Muscle layer of colon (tissue), 2 donors: Measurements from ENCODE around the gene TMEM63B.

Experiments used
- H3K27ac ChIP-seq: one replicate; pipeline ENCODE4 v1.7.0; 2013; ENCODE audit warnings: low read depth, mild to moderate bottlenecking, low read length, moderate library complexity
- H3K27me3 ChIP-seq, 2 donors: one replicate each; pipeline ENCODE4 v1.7.0; 2013; ENCODE audit warnings: low read length in 2 of 2, mild to moderate bottlenecking in 2 of 2; ENCODE audit not compliant: insufficient read depth in 2 of 2, control insufficient read depth in 1 of 2
- H3K36me3 ChIP-seq: one replicate; pipeline ENCODE4 v1.7.0; 2013; ENCODE audit warnings: mild to moderate bottlenecking, low read length; ENCODE audit not compliant: insufficient read depth
- H3K4me1 ChIP-seq: one replicate; pipeline ENCODE4 v1.7.0; 2013; ENCODE audit warnings: mild to moderate bottlenecking, low read length; ENCODE audit not compliant: insufficient read depth
- H3K4me3 ChIP-seq, 2 donors: one replicate each; pipeline ENCODE4 v1.7.0; 2013; ENCODE audit warnings: low read length in 2 of 2, low read depth in 1 of 2, mild to moderate bottlenecking in 1 of 2, moderate library complexity in 1 of 2
- H3K9ac ChIP-seq: one replicate; pipeline ENCODE4 v1.7.0; 2013; ENCODE audit warnings: low read length
- H3K9me3 ChIP-seq: one replicate; pipeline ENCODE4 v1.7.0; 2013; ENCODE audit warnings: mild to moderate bottlenecking, low read length
- donor health status: abdominal sarcoma.
- donor health status: Adenocarcinoma of cecum.

The TMEM63B gene

DNA sequence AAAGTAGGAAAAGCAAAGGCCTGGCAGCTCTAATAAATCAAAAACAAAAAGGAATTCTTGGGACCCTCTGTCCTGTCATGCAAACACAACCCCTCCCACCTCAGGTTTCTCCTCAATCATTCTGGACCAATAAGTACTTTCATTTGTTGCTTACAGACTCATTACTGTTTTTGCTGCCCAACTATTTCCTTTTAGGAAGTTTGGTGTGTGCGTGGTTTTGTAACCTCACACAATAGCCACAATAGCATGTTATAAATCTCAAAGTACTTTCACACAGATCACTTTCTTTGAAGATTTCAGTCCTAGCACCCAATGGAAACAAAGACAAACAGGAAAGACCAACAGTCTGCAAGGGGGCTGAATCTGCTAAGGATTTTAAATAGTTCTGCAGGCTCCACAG, 4.6 kb upstream of the TMEM63B start:
- H3K4me1 ChIP-seq: peaks cover 53% of the 10 kb centered on the region
- H3K27me3 ChIP-seq: no peaks in the 10 kb centered on the region
- H3K36me3 ChIP-seq: no peaks in the 10 kb centered on the region
- no peak overlapping the region for H3K4me3 ChIP-seq
- H3K9ac ChIP-seq: no peak overlapping the region
- H3K27ac ChIP-seq: peak overlapping the region; percentile 6
- no peaks in the 10 kb centered on the region for H3K9me3 ChIP-seq

DNA sequence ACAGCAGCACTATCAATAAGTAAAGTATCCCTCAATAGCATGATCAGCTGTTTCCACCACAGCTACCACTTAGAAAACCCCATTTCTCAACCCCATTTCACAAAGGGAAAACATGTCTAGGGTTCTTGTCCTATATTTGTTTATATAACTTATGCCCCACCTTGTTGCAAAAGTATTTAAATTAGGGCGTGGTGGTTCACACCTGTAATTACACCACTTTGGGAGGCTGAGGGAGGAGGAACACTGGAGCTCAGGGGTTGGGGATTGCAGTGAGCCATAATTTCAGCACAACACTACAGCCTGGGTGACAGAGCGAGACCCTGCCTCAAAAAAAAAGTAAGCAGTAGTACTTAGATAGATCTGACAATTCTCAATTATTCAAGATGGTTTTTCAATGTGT, 3.8 kb upstream of the TMEM63B start:
- H3K9me3 ChIP-seq: no peaks in the 10 kb centered on the region
- peaks cover 57% of the 10 kb centered on the region for H3K4me1 ChIP-seq
- H3K27ac ChIP-seq: peak overlapping the region; percentile 35
- no peak overlapping the region for H3K9ac ChIP-seq
- H3K36me3 ChIP-seq: no peaks in the 10 kb centered on the region
- no peak overlapping the region for H3K4me3 ChIP-seq
- no peaks in the 10 kb centered on the region for H3K27me3 ChIP-seq

DNA sequence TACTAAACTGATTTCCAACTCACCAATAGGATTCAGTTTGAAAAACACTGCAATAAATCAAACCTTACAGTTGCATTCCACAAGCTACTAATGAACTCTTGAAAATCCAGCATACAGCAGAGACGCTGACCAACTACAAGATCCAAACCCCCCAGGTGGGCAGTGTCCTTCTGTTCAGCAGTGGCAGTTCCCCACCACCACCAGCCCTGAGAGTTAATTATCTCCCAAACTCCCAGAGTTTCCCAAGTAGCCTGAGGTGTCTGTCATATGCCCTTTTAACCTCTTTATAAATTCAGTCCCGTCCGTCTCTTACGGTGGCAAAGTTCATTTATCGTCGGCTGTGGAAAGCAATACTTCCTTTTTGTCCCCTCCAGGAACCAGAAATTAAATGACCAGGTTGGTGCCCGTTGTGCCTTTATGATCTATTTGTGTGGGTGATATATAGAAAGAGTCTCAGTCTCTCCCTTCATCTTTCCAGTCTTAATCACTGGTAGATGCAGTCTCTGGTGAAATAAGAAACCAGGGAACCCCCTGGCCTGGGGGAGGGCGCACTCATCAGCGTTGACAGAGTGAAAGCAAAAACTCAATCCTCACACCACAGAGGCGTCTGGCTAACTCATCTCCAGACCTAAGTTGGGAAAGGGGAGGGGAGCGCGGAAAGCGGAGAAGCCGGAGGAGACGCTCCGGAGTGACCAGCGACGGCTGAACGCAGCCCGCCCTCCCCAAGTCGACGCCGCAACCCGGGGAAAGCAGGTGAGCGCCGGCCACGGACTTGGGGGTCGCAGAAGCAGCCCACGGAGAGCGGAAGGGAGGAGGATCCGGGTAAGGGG, 819 bp upstream of the TMEM63B start:
- peaks cover 51% of the 10 kb centered on the region for H3K4me1 ChIP-seq

DNA sequence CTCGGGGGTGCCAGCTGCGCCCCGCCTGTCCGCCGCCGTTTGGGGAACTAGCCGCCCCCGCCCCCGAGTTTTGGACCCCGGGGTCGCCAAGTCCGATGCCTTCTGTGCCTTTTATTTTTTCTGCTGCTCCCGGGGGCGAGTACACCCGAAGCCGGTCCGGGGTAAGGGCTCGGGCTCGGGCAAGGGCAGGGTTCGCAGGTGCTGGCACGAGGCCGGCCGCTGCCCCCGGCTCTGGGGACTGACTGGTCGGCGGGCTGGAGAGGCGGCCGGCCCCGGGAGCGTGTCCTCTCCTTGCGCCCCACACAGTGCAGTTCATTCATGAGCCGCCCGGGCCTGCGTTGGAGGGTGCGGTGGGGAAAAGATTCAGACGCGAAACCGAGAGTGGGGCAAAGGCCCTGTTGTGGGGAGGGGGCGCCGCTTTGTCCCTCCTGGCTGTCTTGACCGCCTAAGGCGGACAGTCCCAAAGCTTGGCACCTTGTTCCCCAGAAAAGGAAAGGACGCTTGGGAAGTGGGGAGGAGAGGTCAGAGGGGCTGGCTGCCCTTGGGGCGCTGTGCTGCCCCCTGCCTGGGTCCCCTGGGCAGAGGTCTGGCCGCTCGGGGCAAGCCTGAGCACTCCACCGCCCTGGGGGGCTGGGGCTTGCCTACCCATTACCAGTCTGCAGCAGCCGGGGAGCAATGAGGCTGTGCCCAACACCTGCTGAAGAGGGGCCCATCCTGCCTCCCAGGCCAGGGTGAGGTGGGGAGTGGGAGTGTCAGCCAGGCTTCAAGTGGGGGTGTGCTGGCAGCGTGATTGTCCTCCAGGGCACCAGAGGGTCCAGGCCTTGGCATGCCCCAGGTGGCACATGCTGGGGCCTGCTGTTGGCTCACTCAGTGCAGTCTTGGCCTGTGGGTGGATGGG, 915 bp downstream of the TMEM63B start:
- H3K4me1 ChIP-seq: peaks cover 44% of the 10 kb centered on the region

More for the DNA sequence above, 819 bp upstream of the TMEM63B start:
- Histone ChIP-seq H3K36me3 (no peaks in the 10 kb centered on the region), H3K27ac (peak overlapping the region; percentile 93), H3K9me3 (no peaks in the 10 kb centered on the region), H3K27me3 (no peaks in the 10 kb centered on the region), H3K4me3 (peak overlapping the region; percentile 83 to 85), H3K9ac (peak overlapping the region; percentile 69)

DNA sequence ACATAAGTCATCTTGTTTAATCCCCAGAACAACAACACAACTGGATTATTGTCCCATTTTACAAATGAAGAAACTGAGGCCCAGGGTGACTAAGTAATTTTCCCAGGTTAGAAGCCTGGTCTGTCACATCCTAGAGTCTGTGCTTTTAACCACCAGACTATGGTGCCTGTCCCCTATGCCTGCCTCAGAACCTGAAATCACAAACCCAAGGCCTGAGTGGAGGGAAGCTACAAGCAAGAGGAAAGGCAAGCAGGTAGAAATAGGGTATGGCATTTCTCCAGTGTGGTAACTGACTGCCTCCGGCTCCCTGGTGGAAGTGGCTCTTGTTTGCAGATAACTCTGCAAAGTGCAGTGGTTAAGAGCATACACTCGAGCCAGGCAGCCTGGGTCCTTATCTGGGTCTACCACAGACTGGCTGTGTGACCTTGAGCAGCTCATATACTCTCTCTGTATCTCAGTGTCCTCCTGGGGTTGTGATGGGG, 2.5 kb downstream of the TMEM63B start:
- Histone ChIP-seq H3K36me3 (peaks cover 3% of the 10 kb centered on the region), H3K9me3 (no peaks in the 10 kb centered on the region), H3K4me1 (peaks cover 31% of the 10 kb centered on the region), H3K9ac (no peak overlapping the region), H3K27me3 (no peaks in the 10 kb centered on the region), H3K4me3 (no peak overlapping the region), H3K27ac (no peak overlapping the region)

More for the DNA sequence above, 915 bp downstream of the TMEM63B start:
- H3K9me3 ChIP-seq: no peaks in the 10 kb centered on the region
- H3K36me3 ChIP-seq: no peaks in the 10 kb centered on the region
- H3K27ac ChIP-seq: peak overlapping the region; percentile 68
- H3K4me3 ChIP-seq: peak overlapping the region; percentile 71 to 94
- H3K9ac ChIP-seq: peak overlapping the region; percentile 20
- no peaks in the 10 kb centered on the region for H3K27me3 ChIP-seq

DNA sequence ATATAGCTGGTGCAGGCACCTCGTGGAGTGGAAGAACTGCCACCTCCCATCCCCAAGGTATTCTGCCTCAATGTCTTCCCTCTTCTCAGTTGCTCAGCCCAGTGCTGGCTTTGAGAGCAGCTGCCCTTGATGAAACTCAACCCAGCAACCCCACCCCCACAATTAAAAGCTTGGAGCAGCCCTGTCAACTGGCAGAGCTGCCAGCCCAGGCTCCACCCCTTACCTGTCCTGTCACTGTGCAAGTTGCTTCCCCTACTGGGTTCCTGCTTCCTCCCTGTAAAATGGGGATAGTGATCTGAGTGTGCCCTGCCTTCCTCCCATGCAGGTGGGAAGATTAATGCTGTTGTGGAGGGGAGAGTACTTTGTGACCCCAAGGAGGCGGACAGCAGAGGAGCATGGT, 4.5 kb downstream of the TMEM63B start:
- H3K36me3 ChIP-seq: peaks cover 7% of the 10 kb centered on the region
- H3K27me3 ChIP-seq: no peaks in the 10 kb centered on the region
- H3K9ac ChIP-seq: no peak overlapping the region
- H3K4me3 ChIP-seq: no peak overlapping the region
- no peaks in the 10 kb centered on the region for H3K9me3 ChIP-seq
- peaks cover 17% of the 10 kb centered on the region for H3K4me1 ChIP-seq
- no peak overlapping the region for H3K27ac ChIP-seq

GRCh38 chr6:44132476-44132875, 5.1 kb downstream of the TMEM63B start:
- Histone ChIP-seq H3K9ac (no peak overlapping the region), H3K27ac (no peak overlapping the region), H3K27me3 (no peaks in the 10 kb centered on the region), H3K4me1 (peaks cover 17% of the 10 kb centered on the region), H3K4me3 (no peak overlapping the region), H3K9me3 (no peaks in the 10 kb centered on the region), H3K36me3 (peaks cover 7% of the 10 kb centered on the region)

DNA sequence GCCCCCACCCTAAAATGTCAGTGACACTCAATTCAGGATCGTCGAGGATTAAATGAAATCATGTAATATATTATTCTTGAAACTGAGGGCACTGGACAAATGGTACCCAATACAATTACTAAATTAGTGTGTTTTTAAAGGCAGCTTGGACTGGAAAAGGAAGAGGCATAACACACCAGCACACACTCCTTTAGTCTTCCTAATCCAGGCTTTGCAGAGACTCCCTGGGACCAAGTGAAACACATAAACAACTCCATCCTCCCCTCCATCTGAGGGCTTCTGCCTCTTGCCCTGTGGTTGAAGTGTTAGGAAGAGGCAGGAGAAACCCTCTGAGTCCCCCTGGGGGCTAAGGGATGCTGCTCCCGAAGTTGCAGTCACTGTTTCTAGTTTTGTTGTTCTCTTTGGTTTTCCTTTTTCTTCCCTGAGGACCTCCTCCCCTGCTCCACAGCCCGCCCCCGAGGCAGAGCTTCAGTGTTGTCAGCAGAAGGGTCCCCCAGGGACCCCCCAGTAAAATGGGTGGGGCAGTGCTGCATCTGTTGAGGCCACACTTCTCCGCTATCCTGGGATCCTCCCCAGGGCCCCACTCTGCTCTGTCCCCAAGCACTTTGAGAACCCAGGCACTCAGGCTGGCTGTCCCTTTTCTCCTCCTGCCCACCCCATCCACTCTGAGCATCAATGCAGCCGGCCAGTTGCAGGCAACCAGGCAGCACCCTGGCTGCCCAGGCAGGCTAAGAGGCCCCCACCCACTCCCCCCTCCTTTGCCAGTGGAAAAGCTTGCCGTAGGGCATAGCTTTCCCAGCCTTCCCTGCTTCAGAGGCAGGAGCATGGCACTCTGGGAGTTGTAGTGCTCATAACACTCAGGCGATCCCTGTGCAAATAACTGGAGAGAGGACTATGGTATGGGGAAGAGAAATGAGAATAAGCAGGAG, 5.9 kb downstream of the TMEM63B start:
- Histone ChIP-seq H3K27ac (peak overlapping the region; percentile 3), H3K4me1 (peaks cover 16% of the 10 kb centered on the region), H3K9ac (peak overlapping the region; percentile 27)

GRCh38 chr6:44133981-44134711, 6.8 kb downstream of the TMEM63B start:
- H3K27me3 ChIP-seq: no peaks in the 10 kb centered on the region
- H3K4me1 ChIP-seq: peaks cover 10% of the 10 kb centered on the region
- H3K9ac ChIP-seq: no peak overlapping the region
- peaks cover 14% of the 10 kb centered on the region for H3K36me3 ChIP-seq
- H3K4me3 ChIP-seq: no peak overlapping the region
- no peaks in the 10 kb centered on the region for H3K9me3 ChIP-seq
- H3K27ac ChIP-seq: no peak overlapping the region

More for the DNA sequence above, 5.9 kb downstream of the TMEM63B start:
- Histone ChIP-seq H3K9me3 (no peaks in the 10 kb centered on the region), H3K27me3 (no peaks in the 10 kb centered on the region), H3K36me3 (peaks cover 7% of the 10 kb centered on the region), H3K4me3 (no peak overlapping the region)

- Histone ChIP-seq H3K9me3 (no peaks in the 10 kb centered on the region), H3K27ac (no peak overlapping the region), H3K4me3 (no peak overlapping the region), H3K36me3 (peaks cover 24% of the 10 kb centered on the region), H3K9ac (no peak overlapping the region), H3K4me1 (peaks cover 10% of the 10 kb centered on the region), H3K27me3 (no peaks in the 10 kb centered on the region)
These were observed 7.9 kb downstream of the TMEM63B start for GRCh38 chr6:44135173-44135758.
